H1 (cell line): ENCODE data around the gene OR10AD1. TPM values are rescaled to one million over a fixed set of nuclear protein-coding genes. Genes with fewer than 3 reads are reported as not detected.

Experiments
- BCL11A ChIP-seq, 2 experiments: IDR thresholded peaks; one replicate each; pipeline ENCODE4 v1.6.1; 2011; ENCODE audit warnings: low read depth in 2 of 2, low read length in 2 of 2, mild to moderate bottlenecking in 2 of 2
- CEBPB ChIP-seq: IDR thresholded peaks from 2 replicates; pipeline ENCODE4 v1.6.1; 2012; ENCODE audit warnings: low read depth, low read length
- CREB1 ChIP-seq: IDR thresholded peaks from 2 replicates; pipeline ENCODE4 v1.6.1; 2012; ENCODE audit warnings: inconsistent platforms
- EGR1 ChIP-seq: IDR thresholded peaks from 2 replicates; pipeline ENCODE4 v1.6.1; 2011; ENCODE audit warnings: low read depth, low read length, borderline replicate concordance
- GTF2F1 ChIP-seq: IDR thresholded peaks from 2 replicates; pipeline ENCODE4 v1.6.1; 2012; ENCODE audit warnings: low read depth, low read length, improper control_type of control experiment, borderline replicate concordance
- HDAC6 ChIP-seq: IDR thresholded peaks from one replicate; pipeline ENCODE4 v1.7.1; 2012; ENCODE audit warnings: low read depth, mild to moderate bottlenecking, inconsistent platforms, low read length, moderate library complexity
- KDM1A ChIP-seq: fragments of 200-600, 300-600 bp; sonication (generic); IDR thresholded peaks from 2 replicates; pipeline ENCODE4 v1.7.1; 2016; ENCODE audit warnings: mild to moderate bottlenecking, low read length, borderline replicate concordance
- NRF1 ChIP-seq: IDR thresholded peaks from 2 replicates; pipeline ENCODE4 v1.6.1; 2011; ENCODE audit warnings: mild to moderate bottlenecking, low read depth, low read length, improper control_type of control experiment
- SAP30 ChIP-seq: fragments of 300-600 bp; sonication (generic); IDR thresholded peaks from 2 replicates; pipeline ENCODE4 v1.7.1; 2012; ENCODE audit warnings: low read length, moderate library complexity, mild to moderate bottlenecking, inconsistent platforms; ENCODE audit not compliant: insufficient read depth, insufficient replicate concordance
- SIX5 ChIP-seq: IDR thresholded peaks from 2 replicates; pipeline ENCODE4 v1.6.1; 2011; ENCODE audit warnings: mild to moderate bottlenecking, low read depth, low read length
- SP4 ChIP-seq: IDR thresholded peaks from 2 replicates; pipeline ENCODE4 v1.6.1; 2012; ENCODE audit warnings: low read length, inconsistent platforms
- SRF ChIP-seq: IDR thresholded peaks from 2 replicates; pipeline ENCODE4 v1.6.1; 2011; ENCODE audit warnings: mild to moderate bottlenecking, low read depth, low read length, moderate library complexity
- SUZ12 ChIP-seq: fragments of 200-600 bp; sonication (generic); IDR thresholded peaks from 2 replicates; pipeline ENCODE4 v1.6.1; 2012; ENCODE audit warnings: mild to moderate bottlenecking, inconsistent platforms, low read length, moderate library complexity, mixed read lengths
- TAF7 ChIP-seq: optimal IDR thresholded peaks from 2 replicates; pipeline ENCODE3; 2011; ENCODE audit warnings: low read depth, mild to moderate bottlenecking, inconsistent platforms, low read length, moderate library complexity, borderline replicate concordance
- polyA plus RNA-seq, 7 experiments: library from polyadenylated mRNA; depleted of rRNA in 3 of 7; stranded (reverse) in 5 of 7; unstranded in 2 of 7; fragments of >200 nt in 5 of 7; fragments of 200-250 nt in 2 of 7; gene quantifications; 1 replicate in 5 of 7; 2 replicates in 1 of 7; 4 replicates in 1 of 7; pipeline versions ENCODE4 v1.2.1 to v1.2.3, GENCODE V29; 2011 to 2013; ENCODE audit warnings: missing spikeins in 2 of 7, mixed read lengths in 2 of 7
- total RNA-seq: library from RNA; stranded (reverse); fragmentation: NEBNext Ultra II Directional; extraction: Animal tissue kit (Norgen Biotek cat#: 25700); gene quantifications from 2 replicates; pipeline ENCODE4 v1.2.1, GENCODE V29; 2021

The OR10AD1 gene
- total and polyA plus RNA-seq, 2 of the 8 experiments (the other 6 are each of a cell fraction or from before 2014, with no cell fraction given) = not detected

DNA sequence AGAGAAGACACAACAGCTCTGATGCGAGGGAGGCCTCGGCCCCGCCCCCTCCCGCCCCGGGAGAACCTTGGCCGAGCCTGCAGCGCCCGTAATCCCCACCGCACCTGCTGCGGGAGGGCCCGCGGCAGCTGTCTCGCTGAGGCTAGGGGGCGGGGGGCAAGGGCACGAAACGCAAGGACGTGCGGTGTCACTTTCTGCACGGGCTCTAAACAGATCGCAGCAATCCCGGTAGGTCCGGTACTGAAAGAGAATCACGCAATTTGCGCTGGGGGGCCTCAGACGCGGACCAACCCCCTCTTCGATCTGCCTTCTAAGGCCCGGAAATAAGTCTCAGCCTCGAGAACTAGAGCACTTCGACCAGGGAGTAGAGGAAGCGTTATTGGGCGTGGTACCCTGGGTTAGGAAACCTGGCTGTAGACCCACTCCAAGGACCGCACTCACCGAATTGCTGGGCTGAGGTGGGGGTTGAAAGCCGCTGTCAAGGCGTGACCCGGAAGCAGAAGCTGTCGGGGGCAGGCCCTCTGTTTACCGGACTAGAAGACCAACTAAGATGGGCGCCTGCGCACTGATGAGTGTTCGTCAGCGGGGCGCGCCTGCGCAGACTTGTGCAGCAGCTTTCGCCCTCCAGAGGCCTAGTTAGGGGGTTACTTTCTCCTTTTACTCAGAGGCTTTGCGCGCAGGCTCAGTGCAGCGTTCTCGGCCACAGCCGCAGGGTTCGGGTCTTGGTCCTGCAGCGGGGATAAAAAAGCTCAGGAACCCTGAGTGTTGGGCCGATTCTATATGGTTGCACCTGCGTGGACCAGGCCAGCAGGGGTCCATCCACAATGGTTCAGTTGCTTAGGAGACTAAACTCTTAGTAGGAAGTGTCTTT lies 45.8 kb downstream of the OR10AD1 start, which contains the start of gene ASB8 (continued):
- no peak for TF ChIP-seq GTF2F1
- TF ChIP-seq NRF1 = peak; percentile 94
- peak; percentile 40 for TF ChIP-seq CREB1
- TF ChIP-seq CEBPB = no peak
- TF ChIP-seq KDM1A = no peak
- TF ChIP-seq TAF7 = peak; percentile 32
- TF ChIP-seq EGR1 = no peak
- TF ChIP-seq HDAC6 = no peak
- TF ChIP-seq SP4 = no peak
- TF ChIP-seq SUZ12 = no peak
- no peak for TF ChIP-seq SRF
- TF ChIP-seq SAP30 = peak; percentile 99
- no peak for TF ChIP-seq SIX5
- TF ChIP-seq BCL11A (IDR thresholded peaks at IDR 0.05; ENCODE audit: low read depth in 2 of 2, low read length in 2 of 2) = no peak
